Measurements from ENCODE around the gene ARHGEF25. TPM values are rescaled to one million over a fixed set of nuclear protein-coding genes. Genes with fewer than 3 reads are reported as not detected.

Gene ARHGEF25
- total RNA-seq, 4 donors from 2014 or later, result 1.9 to 3.3 (median 2.4) TPM

DNA sequence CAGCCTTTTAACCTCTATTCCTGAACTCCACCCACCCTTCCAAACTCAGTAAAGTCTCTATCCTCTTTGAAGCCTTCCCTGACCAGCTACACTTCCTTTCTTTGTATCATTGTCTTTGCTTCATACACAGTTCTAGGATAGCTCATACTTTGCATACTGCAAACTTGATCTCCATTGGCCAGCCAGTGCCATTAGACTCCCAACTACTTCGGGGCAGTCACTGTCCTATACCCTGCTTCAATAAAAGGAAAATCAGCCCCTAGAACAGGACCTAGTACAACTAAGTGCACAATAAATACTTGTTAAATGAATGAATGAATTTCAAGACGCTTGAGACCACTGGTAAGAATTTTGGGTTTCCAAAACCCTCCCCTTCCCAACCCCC lies 20.8 kb upstream of the ARHGEF25 start:
- no peak for ATAC-seq
- Histone ChIP-seq H3K27ac (peak overlapping the region; percentile 66 to 79 (median 76)), H3K36me3 (peaks cover 0 to 4% of the 10 kb centered on the region in 2 donors), H3K4me1 (peaks cover 8 to 13% of the 10 kb centered on the region in 2 donors), H3K9me3 (no peaks in the 10 kb centered on the region), H3K4me3 (peak overlapping the region; percentile 79 to 94 (median 86)), H3K27me3 (no peaks in the 10 kb centered on the region)
- TF ChIP-seq, protein P1, sequence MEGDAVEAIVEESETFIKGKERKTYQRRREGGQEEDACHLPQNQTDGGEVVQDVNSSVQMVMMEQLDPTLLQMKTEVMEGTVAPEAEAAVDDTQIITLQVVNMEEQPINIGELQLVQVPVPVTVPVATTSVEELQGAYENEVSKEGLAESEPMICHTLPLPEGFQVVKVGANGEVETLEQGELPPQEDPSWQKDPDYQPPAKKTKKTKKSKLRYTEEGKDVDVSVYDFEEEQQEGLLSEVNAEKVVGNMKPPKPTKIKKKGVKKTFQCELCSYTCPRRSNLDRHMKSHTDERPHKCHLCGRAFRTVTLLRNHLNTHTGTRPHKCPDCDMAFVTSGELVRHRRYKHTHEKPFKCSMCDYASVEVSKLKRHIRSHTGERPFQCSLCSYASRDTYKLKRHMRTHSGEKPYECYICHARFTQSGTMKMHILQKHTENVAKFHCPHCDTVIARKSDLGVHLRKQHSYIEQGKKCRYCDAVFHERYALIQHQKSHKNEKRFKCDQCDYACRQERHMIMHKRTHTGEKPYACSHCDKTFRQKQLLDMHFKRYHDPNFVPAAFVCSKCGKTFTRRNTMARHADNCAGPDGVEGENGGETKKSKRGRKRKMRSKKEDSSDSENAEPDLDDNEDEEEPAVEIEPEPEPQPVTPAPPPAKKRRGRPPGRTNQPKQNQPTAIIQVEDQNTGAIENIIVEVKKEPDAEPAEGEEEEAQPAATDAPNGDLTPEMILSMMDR (IDR thresholded peaks at IDR 0.05 in 4 of 5, conservative IDR thresholded peaks at IDR 0.05 in 1 of 5), result no peak
- no peak for TF ChIP-seq POLR2A (IDR thresholded peaks at IDR 0.05)
- intact Hi-C loops (cut with DNase I; ENCODE audit: low total_unique reads), result loop anchor here (2.0 kb wide), 1 partner anchor 104 kb away; the partner anchor contains the start of gene OS9
- no peak for DNase-seq
- in situ Hi-C loops (cut with MboI; ENCODE audit: low sequenced_read_pairs in 4 of 4), result no loop called here

DNA sequence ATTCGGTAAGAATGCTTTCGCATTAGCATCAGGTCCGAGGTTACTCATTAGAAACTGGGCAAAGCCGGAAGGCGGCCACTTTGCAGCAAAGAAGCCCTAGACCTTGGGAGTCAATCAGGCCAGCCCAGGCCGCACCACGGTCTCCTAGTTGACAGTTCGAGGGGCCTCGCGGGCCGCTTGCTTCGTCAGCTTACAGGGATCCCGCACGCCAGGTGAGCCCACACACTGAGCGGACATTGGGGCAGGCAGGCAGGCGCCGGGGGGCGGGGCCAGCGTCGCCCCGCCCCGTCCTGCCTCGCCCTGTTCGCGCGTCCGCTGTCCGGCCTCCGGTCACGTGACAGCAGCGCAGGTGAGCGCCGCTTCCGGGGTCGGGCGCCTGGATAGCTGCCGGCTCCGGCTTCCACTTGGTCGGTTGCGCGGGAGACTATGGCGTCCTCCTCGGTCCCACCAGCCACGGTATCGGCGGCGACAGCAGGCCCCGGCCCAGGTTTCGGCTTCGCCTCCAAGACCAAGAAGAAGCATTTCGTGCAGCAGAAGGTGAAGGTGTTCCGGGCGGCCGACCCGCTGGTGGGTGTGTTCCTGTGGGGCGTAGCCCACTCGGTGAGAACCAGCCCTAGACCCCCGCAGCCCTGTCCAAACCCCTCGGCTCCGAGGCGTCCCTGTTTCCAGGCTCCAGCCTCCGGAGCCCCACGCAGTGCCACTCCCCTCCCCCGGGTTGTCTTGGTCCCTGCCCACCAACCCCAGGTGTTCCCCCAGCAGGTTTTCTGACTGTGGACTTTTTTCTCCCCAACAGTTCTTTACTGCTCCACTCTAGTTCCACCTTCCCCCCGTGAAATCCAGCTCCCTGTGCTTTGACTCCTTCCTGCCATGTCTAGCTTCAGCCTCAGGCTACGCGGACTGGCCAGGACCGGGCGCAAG lies 20.1 kb upstream of the ARHGEF25 start, which contains the start of gene PIP4K2C:
PIP4K2C (plus strand) TSS at position 329 of the 918 bp plus-strand sequence; CDS start at position 427, 98 bp downstream.
- Histone ChIP-seq H3K27me3 (no peaks in the 10 kb centered on the region), H3K27ac (peak within 1 kb of the TSS; percentile 66 to 79 (median 76)), H3K4me3 (peak within 1 kb of the TSS; percentile 79 to 94 (median 86)), H3K4me1 (peaks cover 8 to 13% of the 10 kb centered on the region in 2 donors), H3K36me3 (peaks cover 0 to 9% of the 10 kb centered on the region in 2 donors), H3K9me3 (no peaks in the 10 kb centered on the region)
- intact Hi-C loops (cut with DNase I; ENCODE audit: low total_unique reads), result loop anchor here (2.0 kb wide), 1 partner anchor 104 kb away; the partner anchor contains the start of gene OS9
- in situ Hi-C loops (cut with MboI; ENCODE audit: low sequenced_read_pairs in 4 of 4), result no loop called here
- TF ChIP-seq, protein P1 (IDR thresholded peaks at IDR 0.05 in 4 of 5, conservative IDR thresholded peaks at IDR 0.05 in 1 of 5), result no peak
- peak in 1 of 2 donors; percentile 37 for TF ChIP-seq POLR2A (IDR thresholded peaks at IDR 0.05)
- DNase-seq (peak; percentile 66 to 74), ATAC-seq (peak; percentile 92 to 95)

DNA sequence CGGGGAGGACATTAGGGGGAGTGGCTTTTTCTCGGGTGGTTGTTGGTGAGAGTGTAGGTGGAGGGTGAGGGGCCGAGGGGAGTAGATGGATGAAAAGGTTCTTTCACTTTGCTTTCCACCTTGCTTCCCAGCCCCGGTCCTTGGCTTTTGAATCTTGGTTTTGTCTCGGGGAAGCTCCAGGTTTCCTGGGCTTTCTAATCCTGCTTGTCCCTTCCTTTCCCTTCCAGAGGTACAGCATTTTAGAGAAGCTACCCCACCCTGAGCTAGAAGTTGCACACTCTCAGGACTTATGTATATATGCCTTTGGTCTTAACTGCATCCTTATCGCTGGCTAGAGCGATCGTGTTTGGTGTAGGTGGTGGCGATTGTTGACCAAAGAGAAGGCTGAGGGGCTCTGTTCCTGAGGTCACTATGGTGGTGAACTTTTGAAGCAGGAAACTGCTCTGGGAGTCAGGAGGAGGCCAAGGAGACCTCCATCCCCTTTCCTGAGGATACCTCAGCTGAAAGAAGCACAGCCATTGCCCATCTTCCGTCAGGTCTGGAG lies 19.4 kb upstream of the ARHGEF25 start:
- DNase-seq, result no peak
- Histone ChIP-seq H3K27me3 (no peaks in the 10 kb centered on the region), H3K27ac (peak overlapping the region; percentile 66 to 79 (median 76)), H3K36me3 (peaks cover 0 to 13% of the 10 kb centered on the region in 2 donors), H3K4me1 (peaks cover 8 to 13% of the 10 kb centered on the region in 2 donors), H3K4me3 (peak overlapping the region; percentile 79 to 94 (median 86)), H3K9me3 (no peaks in the 10 kb centered on the region)
- TF ChIP-seq, protein P1 (IDR thresholded peaks at IDR 0.05 in 4 of 5, conservative IDR thresholded peaks at IDR 0.05 in 1 of 5), result no peak
- no peak for TF ChIP-seq POLR2A (IDR thresholded peaks at IDR 0.05)
- ATAC-seq, result no peak
- in situ Hi-C loops (cut with MboI; ENCODE audit: low sequenced_read_pairs in 4 of 4) (no loop called here), intact Hi-C loops (cut with DNase I; ENCODE audit: low total_unique reads) (loop anchor here (2.0 kb wide), 1 partner anchor 103 kb away; the partner anchor contains the start of gene OS9)

DNA sequence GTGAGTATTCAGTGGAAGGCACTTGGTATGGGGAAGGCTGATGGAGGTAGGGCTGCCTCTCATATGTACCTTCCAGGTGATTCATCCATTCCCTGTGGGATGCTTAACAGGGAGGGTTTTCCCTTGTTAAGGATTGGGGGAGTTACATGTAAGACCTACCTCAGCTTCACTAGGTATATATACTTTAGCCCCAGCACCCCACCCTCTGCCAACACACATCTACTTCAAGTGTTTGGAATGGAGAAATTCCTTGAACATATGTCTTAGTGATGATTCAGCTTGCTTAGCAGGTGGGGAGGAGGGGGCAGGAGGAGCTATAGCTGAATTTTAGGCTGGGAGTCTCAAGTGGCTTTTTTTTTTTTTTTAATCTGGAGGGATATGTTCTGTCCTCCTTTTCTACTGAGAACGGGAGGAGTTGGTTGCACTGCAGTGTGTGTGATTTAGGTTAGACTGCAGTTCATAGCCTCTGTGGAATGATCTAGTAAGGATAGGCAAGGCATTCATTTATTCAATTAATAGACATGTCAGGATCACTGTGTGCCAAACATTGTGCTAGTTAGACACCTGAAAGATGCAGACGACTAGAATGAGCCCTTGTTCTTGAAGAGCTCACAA lies 18.6 kb upstream of the ARHGEF25 start:
- TF ChIP-seq, protein P1 (IDR thresholded peaks at IDR 0.05 in 4 of 5, conservative IDR thresholded peaks at IDR 0.05 in 1 of 5), result no peak
- no peak for TF ChIP-seq POLR2A (IDR thresholded peaks at IDR 0.05)
- no peaks in the 10 kb centered on the region for H3K9me3 ChIP-seq
- DNase-seq (no peak), ATAC-seq (no peak)
- no peak overlapping the region for H3K27ac ChIP-seq
- intact Hi-C loops (cut with DNase I; ENCODE audit: low total_unique reads) (no loop called here), in situ Hi-C loops (cut with MboI; ENCODE audit: low sequenced_read_pairs in 4 of 4) (no loop called here)
- H3K27me3 ChIP-seq, result no peaks in the 10 kb centered on the region
- H3K36me3 ChIP-seq, result peaks cover 0 to 16% of the 10 kb centered on the region in 2 donors
- H3K4me3 ChIP-seq, result no peak overlapping the region
- peaks cover 8 to 13% of the 10 kb centered on the region in 2 donors for H3K4me1 ChIP-seq
